Liver (tissue), 9 donors: ENCODE data around the gene MYL6. TPM values are rescaled to one million over a fixed set of nuclear protein-coding genes. Genes with fewer than 3 reads are reported as not detected.

ENCODE experiments used
- DNase-seq: peaks from one replicate; pipeline ENCODE4 v3.0.0-alpha.2; 2017; ENCODE audit warnings: low spot score
- H3K27ac ChIP-seq, 2 donors: one replicate each; pipeline ENCODE4 v1.7.0; 2013; ENCODE audit warnings: inconsistent platforms in 2 of 2, low read length in 2 of 2, control low read depth in 1 of 2, low read depth in 1 of 2, mild to moderate bottlenecking in 1 of 2
- H3K27me3 ChIP-seq, 4 donors: one replicate each; pipeline versions ENCODE4 v1.6.1 to v1.7.0; 2013; ENCODE audit warnings: low read length in 3 of 4, inconsistent platforms in 1 of 4, mild to moderate bottlenecking in 1 of 4, moderate library complexity in 1 of 4; ENCODE audit not compliant: control insufficient read depth in 4 of 4, insufficient read depth in 4 of 4
- H3K36me3 ChIP-seq, 4 donors: one replicate each; pipeline versions ENCODE4 v1.6.1 to v1.7.0; 2013; ENCODE audit warnings: low read length in 3 of 4, mild to moderate bottlenecking in 3 of 4, low read depth in 1 of 4, moderate library complexity in 1 of 4; ENCODE audit not compliant: control insufficient read depth in 4 of 4, insufficient read depth in 3 of 4
- H3K4me1 ChIP-seq, 4 donors: one replicate each; pipeline versions ENCODE4 v1.6.1 to v1.7.0; 2013; ENCODE audit warnings: low read length in 3 of 4, mild to moderate bottlenecking in 3 of 4, moderate library complexity in 1 of 4; ENCODE audit not compliant: control insufficient read depth in 4 of 4, insufficient read depth in 4 of 4
- H3K4me3 ChIP-seq, 3 donors: one replicate each; pipeline versions ENCODE4 v1.6.1 to v1.7.0; 2013; ENCODE audit warnings: low read length in 3 of 3, control low read depth in 1 of 3, low read depth in 1 of 3, mild to moderate bottlenecking in 1 of 3
- H3K9ac ChIP-seq, 2 donors: one replicate each; pipeline ENCODE4 v1.7.0; 2013; ENCODE audit warnings: low read length in 2 of 2, mild to moderate bottlenecking in 2 of 2, moderate library complexity in 2 of 2, control low read depth in 1 of 2, low read depth in 1 of 2
- H3K9me3 ChIP-seq, 4 donors: one replicate each; pipeline versions ENCODE4 v1.6.1 to v1.7.0; 2013; ENCODE audit warnings: low read length in 3 of 4; ENCODE audit not compliant: control insufficient read depth in 4 of 4
- ATF3 ChIP-seq: IDR thresholded peaks from 2 replicates; pipeline ENCODE4 v1.6.1; 2016; ENCODE audit warnings: antibody characterized with exemption
- CTCF ChIP-seq: fragments of 150-350 bp; IDR thresholded peaks from 2 replicates; pipeline ENCODE4 v1.5.1; 2017; ENCODE audit warnings: improper control_type of control experiment, low read depth, low read length; ENCODE audit not compliant: missing input control
- EGR1 ChIP-seq, 2 donors: IDR thresholded peaks; 2 replicates each; pipeline ENCODE4 v1.6.1; 2016 to 2018; ENCODE audit warnings: antibody characterized with exemption in 2 of 2, low read depth in 2 of 2
- FOXA1 ChIP-seq: IDR thresholded peaks from 2 replicates; pipeline ENCODE4 v1.6.1; 2016; ENCODE audit warnings: antibody characterized with exemption
- FOXA2 ChIP-seq: IDR thresholded peaks from 2 replicates; pipeline ENCODE4 v1.6.1; 2016; ENCODE audit warnings: antibody characterized with exemption
- GABPA ChIP-seq, 2 donors: IDR thresholded peaks in 1 of 2; conservative IDR thresholded peaks in 1 of 2; 2 replicates each; pipeline ENCODE4 v1.6.1; 2016; ENCODE audit warnings: antibody characterized with exemption in 2 of 2, mild to moderate bottlenecking in 1 of 2, moderate library complexity in 1 of 2
- HNF4A ChIP-seq, 2 donors: conservative IDR thresholded peaks; 2 replicates each; pipeline ENCODE4 v1.6.1; 2016; ENCODE audit warnings: antibody characterized with exemption in 2 of 2, mild to moderate bottlenecking in 2 of 2
- HNF4G ChIP-seq: IDR thresholded peaks from 2 replicates; pipeline ENCODE4 v1.6.1; 2016; ENCODE audit warnings: antibody characterized with exemption
- JUND ChIP-seq, 2 donors: IDR thresholded peaks; 2 replicates each; pipeline ENCODE4 v1.6.1; 2016; ENCODE audit warnings: antibody characterized with exemption in 2 of 2
- MAX ChIP-seq: IDR thresholded peaks from 2 replicates; pipeline ENCODE4 v1.6.1; 2016; ENCODE audit warnings: antibody characterized with exemption
- NR2F2 ChIP-seq: IDR thresholded peaks from 2 replicates; pipeline ENCODE4 v1.6.1; 2016; ENCODE audit warnings: antibody characterized with exemption
- RAD21 ChIP-seq, 2 donors: IDR thresholded peaks; 2 replicates each; pipeline ENCODE4 v1.6.1; 2016; ENCODE audit warnings: antibody characterized with exemption in 2 of 2, mild to moderate bottlenecking in 2 of 2
- REST ChIP-seq: IDR thresholded peaks from 2 replicates; pipeline ENCODE4 v1.6.1; 2016; ENCODE audit warnings: antibody characterized with exemption, mild to moderate bottlenecking
- RXRA ChIP-seq, 2 donors: IDR thresholded peaks; 2 replicates each; pipeline ENCODE4 v1.6.1; 2017 to 2018; ENCODE audit warnings: antibody characterized with exemption in 2 of 2, mild to moderate bottlenecking in 1 of 2
- SP1 ChIP-seq: IDR thresholded peaks from 2 replicates; pipeline ENCODE4 v1.6.1; 2018; ENCODE audit warnings: antibody characterized with exemption, mild to moderate bottlenecking
- TAF1 ChIP-seq: conservative IDR thresholded peaks from 2 replicates; pipeline ENCODE4 v1.6.1; 2016; ENCODE audit warnings: antibody characterized with exemption, mild to moderate bottlenecking
- YY1 ChIP-seq: IDR thresholded peaks from 2 replicates; pipeline ENCODE4 v1.6.1; 2016; ENCODE audit warnings: antibody characterized with exemption, mild to moderate bottlenecking
- ZBTB33 ChIP-seq: IDR thresholded peaks from 2 replicates; pipeline ENCODE4 v1.6.1; 2016; ENCODE audit warnings: antibody characterized with exemption
- WGBS: extraction: QIAGEN DNeasy Blood & Tissue Kit; methylation state at CpG from one replicate; pipeline ENCODE4 v1.1.7; 2013; 5-methylcytosine and 5-hydroxymethylcytosine counted together
- polyA plus RNA-seq, 2 donors: library from polyadenylated mRNA; stranded (reverse) in 1 of 2; unstranded in 1 of 2; fragments of 200-250 nt in 1 of 2; fragments of >200 nt in 1 of 2; fragmentation: Nextera tagmentation in 1 of 2; extraction: Ambion mirVana in 1 of 2; gene quantifications; one replicate each; pipeline versions ENCODE4 v1.2.1 to v1.2.3, GENCODE V29; 2013 to 2015
- total RNA-seq, 2 donors: library from RNA; depleted of rRNA; stranded (reverse); fragments of >200 nt; gene quantifications; one replicate each; pipeline ENCODE4 v1.2.3, GENCODE V29; 2014
- donor health status: healthy.
- donor health status: healthy.
- donor health status: healthy.
- donor health status: healthy.
- donor health status: healthy.

The MYL6 gene
- total and polyA plus RNA-seq, 4 donors: 298 to 975 (median 624) TPM

- H3K36me3 ChIP-seq: peaks cover 8 to 46% (median 32%) of the 10 kb centered on the region in 4 donors
- no peak overlapping the region for H3K27ac ChIP-seq
- TF ChIP-seq GABPA (IDR thresholded peaks at IDR 0.05 in 1 of 2, conservative IDR thresholded peaks at IDR 0.05 in 1 of 2) (no peak), YY1 (no peak), TAF1 (no peak), ATF3 (no peak), REST (no peak), RXRA (IDR thresholded peaks at IDR 0.05) (no peak), RAD21 (IDR thresholded peaks at IDR 0.05) (no peak), EGR1 (IDR thresholded peaks at IDR 0.05; ENCODE audit: low read depth in 2 of 2) (no peak), SP1 (no peak), FOXA2 (no peak), JUND (IDR thresholded peaks at IDR 0.05) (no peak), NR2F2 (no peak), HNF4A (conservative IDR thresholded peaks at IDR 0.05) (no peak), HNF4G (no peak), CTCF (no peak)
- H3K9ac ChIP-seq: no peak overlapping the region
- H3K4me1 ChIP-seq: peaks cover 0 to 7% (median 2%) of the 10 kb centered on the region in 4 donors
- H3K9me3 ChIP-seq: no peaks in the 10 kb centered on the region
- no peak for DNase-seq
- H3K4me3 ChIP-seq: no peak overlapping the region
- no peaks in the 10 kb centered on the region for H3K27me3 ChIP-seq
These were observed 47.3 kb downstream of the MYL6 start for GRCh38 chr12:56205445-56205844.

- H3K4me1 ChIP-seq: peaks cover 0 to 7% (median 2%) of the 10 kb centered on the region in 4 donors
- no peaks in the 10 kb centered on the region for H3K9me3 ChIP-seq
- WGBS: 66% methylated on average over 14 of the region's 14 CpGs
- H3K27me3 ChIP-seq: no peaks in the 10 kb centered on the region
- H3K9ac ChIP-seq: no peak overlapping the region
- no peak overlapping the region for H3K4me3 ChIP-seq
- H3K36me3 ChIP-seq: peaks cover 8 to 48% (median 35%) of the 10 kb centered on the region in 4 donors
- peak overlapping the region in 1 of 2 donors; percentile 7 for H3K27ac ChIP-seq
- DNase-seq: peak; percentile 70
- TF ChIP-seq MAX: no peak
- no peak for TF ChIP-seq ZBTB33
- no peak for TF ChIP-seq EGR1 (IDR thresholded peaks at IDR 0.05; ENCODE audit: low read depth in 2 of 2)
- TF ChIP-seq RXRA (IDR thresholded peaks at IDR 0.05): peak in 1 of 2 donors; percentile 15
- peak; percentile 73 to 88 for TF ChIP-seq RAD21 (IDR thresholded peaks at IDR 0.05)
- TF ChIP-seq REST: no peak
- TF ChIP-seq GABPA (IDR thresholded peaks at IDR 0.05 in 1 of 2, conservative IDR thresholded peaks at IDR 0.05 in 1 of 2): no peak
- TF ChIP-seq ATF3: no peak
- no peak for TF ChIP-seq FOXA1
- no peak for TF ChIP-seq SP1
- TF ChIP-seq NR2F2: no peak
These were observed 48.5 kb downstream of the MYL6 start for GRCh38 chr12:56206452-56207166.
